Measurements from ENCODE around the gene MAT2A. TPM values are rescaled to one million over a fixed set of nuclear protein-coding genes. Genes with fewer than 3 reads are reported as not detected.
A peak's percentile ranks its signal among the peaks of the same experiment; 100 is the strongest.

Gene MAT2A
- total and polyA plus RNA-seq, 2 of the 8 experiments (the other 6 are each of a cell fraction or from before 2014, with no cell fraction given): 255 to 307 TPM

DNA sequence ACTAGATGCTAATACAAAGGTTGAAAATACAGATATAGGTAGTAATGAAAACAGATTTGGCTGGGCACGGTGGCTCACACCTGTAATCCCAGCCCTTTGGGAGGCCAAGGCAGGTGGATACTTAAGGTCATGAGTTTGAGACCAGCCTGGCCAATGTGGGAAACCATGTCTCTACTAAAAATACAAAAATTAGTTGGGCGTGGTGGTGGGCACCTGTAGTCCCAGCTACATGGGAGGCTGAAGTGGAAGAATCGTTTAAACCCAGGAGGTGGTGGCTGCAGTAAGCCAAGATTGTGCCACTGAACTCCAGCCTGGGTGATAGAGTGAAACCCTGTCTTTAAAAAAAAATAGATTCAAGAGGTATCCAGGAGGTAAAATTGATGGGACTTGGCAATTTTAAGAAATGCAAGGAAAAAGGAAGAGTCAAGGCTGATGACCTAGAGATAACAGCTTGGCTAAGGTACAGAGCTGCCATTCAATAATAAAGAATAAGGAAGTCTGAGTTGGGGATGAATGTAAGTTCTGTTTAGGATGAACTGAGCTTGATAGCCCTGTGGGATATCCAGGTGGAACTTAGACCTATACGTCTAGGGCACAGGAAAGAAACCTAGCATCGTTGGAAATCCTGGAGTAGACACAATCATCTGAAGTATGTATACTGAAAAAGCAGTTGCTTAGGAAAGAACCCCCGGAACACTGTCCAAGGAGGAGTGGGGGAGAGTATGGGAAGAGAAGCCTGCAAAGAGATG lies 9.1 kb downstream of the MAT2A start:
- H3K23me2 ChIP-seq (ENCODE audit: low read depth, low read length): no peaks in the 10 kb centered on the region
- 88% methylated on average over 6 of the region's 6 CpGs; no CpG with 5 or more reads in 1 of the 2 experiments for WGBS, 2 experiments (ENCODE audit: extremely low coverage in 1 of 2, insufficient coverage in 1 of 2, insufficient read length in 1 of 2, insufficient replicate concordance in 2 of 2, low coverage in 1 of 2, low lambda C conversion rate in 2 of 2, missing lambda C conversion rate in 1 of 2)
- no peak overlapping the region for H3K9ac ChIP-seq (replicated peaks in 1 of 4; ENCODE audit: extremely low read depth in 1 of 4, low read depth in 3 of 4, low read length in 3 of 4)
- H2BK12ac ChIP-seq (ENCODE audit: low read depth, low read length): no peak overlapping the region
- H3K79me1 ChIP-seq (ENCODE audit: low read depth, low read length): no peaks in the 10 kb centered on the region
- no peak overlapping the region for H2AFZ ChIP-seq (ENCODE audit: low read length)
- no peak overlapping the region for H3K4me2 ChIP-seq (ENCODE audit: insufficient read depth in 1 of 2, low read depth in 2 of 2, low read length in 2 of 2)
- H3K4me1 ChIP-seq (replicated peaks in 1 of 4; ENCODE audit: control insufficient read depth in 3 of 4, insufficient read depth in 4 of 4, low read length in 3 of 4): peaks cover 0 to 2% (median 0%) of the 10 kb centered on the region in 4 experiments; a peak in 1 of 7 replicates
- no peak overlapping the region for H3K23ac ChIP-seq (ENCODE audit: insufficient read length)
- peaks cover 25 to 53% (median 40%) of the 10 kb centered on the region in 4 experiments for H3K36me3 ChIP-seq (ENCODE audit: control insufficient read depth in 2 of 4, insufficient read depth in 4 of 4, low read length in 3 of 4)
- H2AK5ac ChIP-seq (ENCODE audit: low read depth, low read length): no peak overlapping the region
- H3K27me3 ChIP-seq (replicated peaks in 1 of 4; ENCODE audit: control insufficient read depth in 3 of 4, extremely low read depth in 1 of 4, insufficient read depth in 3 of 4, low read length in 3 of 4): no peaks in the 10 kb centered on the region
- no peak overlapping the region for H2BK5ac ChIP-seq (ENCODE audit: low read depth, low read length)
- H3K27ac ChIP-seq (ENCODE audit: low read depth, low read length): no peak overlapping the region
- no peak overlapping the region for H3K18ac ChIP-seq (ENCODE audit: extremely low read depth, low read length)
- no peak overlapping the region for H3K14ac ChIP-seq (ENCODE audit: insufficient read length)
- no peaks in the 10 kb centered on the region for H3K79me2 ChIP-seq (ENCODE audit: control insufficient read depth in 1 of 2, insufficient read depth in 2 of 2, low read length in 2 of 2)
- no peak overlapping the region for H4K5ac ChIP-seq (ENCODE audit: insufficient read length, low read depth, low read length)
- H4K8ac ChIP-seq (ENCODE audit: extremely low read depth, insufficient read depth, low read length): no peak overlapping the region
- H4K20me1 ChIP-seq (replicated peaks in 1 of 2; ENCODE audit: control insufficient read depth in 1 of 2, insufficient read depth in 2 of 2, low read length in 2 of 2): peaks cover 3% of the 10 kb centered on the region in 2 experiments
- H3K9me3 ChIP-seq (ENCODE audit: insufficient read depth in 2 of 2, low read depth in 1 of 2, low read length in 1 of 2): no peaks in the 10 kb centered on the region
- H2BK20ac ChIP-seq (ENCODE audit: low read length): no peak overlapping the region
- FAIRE-seq (no peak), DNase-seq (ENCODE audit: low read depth in 1 of 2, low spot score in 2 of 2) (no peak)
- H2BK15ac ChIP-seq (ENCODE audit: low read length): no peak overlapping the region
- no peak overlapping the region for H2BK120ac ChIP-seq (replicated peaks; ENCODE audit: low read depth, low read length)
- no peak overlapping the region for H3K4ac ChIP-seq (replicated peaks; ENCODE audit: insufficient read length, low read depth, low read length)
- H3K4me3 ChIP-seq (ENCODE audit: extremely low read depth in 1 of 4, insufficient read depth in 2 of 4, low read depth in 3 of 4, low read length in 4 of 4): no peak overlapping the region
- ChIA-PET CTCF (ENCODE audit: partially characterized antibody) (interaction anchor here (0.7 to 10.1 kb wide), 10 partner anchors 7 to 248 kb away, joined by 3 to 259 read pairs (median 4); partner anchors contain the start of genes MAT2A and SH2D6), POLR2A (ENCODE audit: partially characterized antibody) (interaction anchor here (0.6 to 38.6 kb wide), 15 partner anchors 7 to 587 kb away, joined by 3 to 1889 read pairs (median 6); partner anchors contain the start of genes CAPG, GGCX, MAT2A and RNF181)
- no peak overlapping the region for H3K56ac ChIP-seq (replicated peaks; ENCODE audit: insufficient read length, low read depth, low read length)
- no peak overlapping the region for H4K91ac ChIP-seq (replicated peaks; ENCODE audit: insufficient read length, low read length)
- peak in 1 of 2 experiments; percentile 29; a peak in 1 of 3 replicates for TF ChIP-seq POLR2A (IDR thresholded peaks at IDR 0.05; ENCODE audit: control extremely low read depth in 1 of 2, low read depth in 2 of 2, low read length in 2 of 2)
- no peak for TF ChIP-seq TAF7 (optimal IDR thresholded peaks at IDR 0.05; ENCODE audit: borderline replicate concordance, low read depth, low read length)

Data from H1 (cell line).